CD4-positive, alpha-beta memory T cell (primary cell): Measurements from ENCODE around the gene SPACDR. TPM values are rescaled to one million over a fixed set of nuclear protein-coding genes. Genes with fewer than 3 reads are reported as not detected.

Experiments
- CTCF ChIA-PET: fragments of 350-600 bp; sonication (Branson Sonifier 250); formaldehyde crosslinking; loops from one replicate; lab custom pipeline; 2021; ENCODE audit warnings: inconsistent platforms; ENCODE audit not compliant: partially characterized antibody; lab: Charles Lee
- POLR2A ChIA-PET: fragments of 350-600 bp; sonication (Branson Sonifier 250); formaldehyde crosslinking; loops from one replicate; lab custom pipeline; 2021; ENCODE audit not compliant: partially characterized antibody; lab: Charles Lee
- DNase-seq, 5 donors: peaks; one replicate each; pipeline versions ENCODE4 v3.0.0 to v3.0.0-alpha.2; 2020 to 2022; ENCODE audit warnings: mixed read lengths in 1 of 5
- H3K27ac ChIP-seq: one replicate; pipeline ENCODE4 v1.7.0; 2013; ENCODE audit warnings: low read depth, low read length
- H3K27me3 ChIP-seq: 2 replicates; pipeline ENCODE4 v1.7.0; 2013; ENCODE audit warnings: mild to moderate bottlenecking, low read length, moderate library complexity; ENCODE audit not compliant: insufficient read depth
- H3K36me3 ChIP-seq: 2 replicates; pipeline ENCODE4 v1.7.0; 2013; ENCODE audit warnings: mild to moderate bottlenecking, low read length, moderate library complexity; ENCODE audit not compliant: insufficient read depth
- H3K4me1 ChIP-seq: 2 replicates; pipeline ENCODE4 v1.7.0; 2013; ENCODE audit warnings: mild to moderate bottlenecking, low read length, moderate library complexity; ENCODE audit not compliant: insufficient read depth
- H3K4me3 ChIP-seq, 2 donors: one replicate each; pipeline ENCODE4 v1.7.0; 2013; ENCODE audit warnings: low read length in 2 of 2, mild to moderate bottlenecking in 1 of 2
- H3K9me3 ChIP-seq, 2 donors: one replicate each; pipeline ENCODE4 v1.7.0; 2013; ENCODE audit warnings: low read length in 2 of 2, control low read depth in 1 of 2; ENCODE audit not compliant: control insufficient read depth in 1 of 2
- H3K27ac Mint-ChIP-seq, 7 donors: one replicate each; pipeline ENCODE4 v1.8.0; 2020 to 2021; ENCODE audit warnings: mixed read lengths in 7 of 7, mild to moderate bottlenecking in 6 of 7, inconsistent platforms in 3 of 7, moderate library complexity in 3 of 7
- H3K27me3 Mint-ChIP-seq, 2 donors: one replicate each; pipeline ENCODE4 v1.8.0; 2020 to 2021; ENCODE audit warnings: mixed read lengths in 2 of 2
- H3K36me3 Mint-ChIP-seq, 2 donors: one replicate each; pipeline ENCODE4 v1.8.0; 2020 to 2021; ENCODE audit warnings: mixed read lengths in 2 of 2, inconsistent platforms in 1 of 2, mild to moderate bottlenecking in 1 of 2
- H3K4me1 Mint-ChIP-seq, 4 donors: one replicate each; pipeline ENCODE4 v1.8.0; 2020 to 2021; ENCODE audit warnings: mixed read lengths in 4 of 4, mild to moderate bottlenecking in 1 of 4
- H3K4me3 Mint-ChIP-seq, 8 donors: one replicate each; pipeline ENCODE4 v1.8.0; 2020 to 2021; ENCODE audit warnings: mixed read lengths in 8 of 8, mild to moderate bottlenecking in 7 of 8, moderate library complexity in 6 of 8, inconsistent platforms in 3 of 8
- H3K9me3 Mint-ChIP-seq, 8 donors: one replicate each; pipeline ENCODE4 v1.8.0; 2020 to 2021; ENCODE audit warnings: mixed read lengths in 8 of 8, mild to moderate bottlenecking in 5 of 8, inconsistent platforms in 3 of 8, moderate library complexity in 1 of 8
- intact Hi-C: fragments of 100-400 bp; cut with micrococcal nuclease; formaldehyde crosslinking; loops from one replicate; pipeline ENCODE4 v1.15.1; 2023
- polyA plus RNA-seq, 2 donors: library from polyadenylated mRNA; unstranded; fragments of 300-500 nt; fragmentation: Illumina TruSeq; gene quantifications; one replicate each; pipeline ENCODE4 v1.2.3, GENCODE V29; 2021
- total RNA-seq, 2 experiments: library from RNA; stranded (reverse); gene quantifications; one replicate each; pipeline ENCODE4 v1.2.3, GENCODE V29; 2021

Gene SPACDR, protein sequence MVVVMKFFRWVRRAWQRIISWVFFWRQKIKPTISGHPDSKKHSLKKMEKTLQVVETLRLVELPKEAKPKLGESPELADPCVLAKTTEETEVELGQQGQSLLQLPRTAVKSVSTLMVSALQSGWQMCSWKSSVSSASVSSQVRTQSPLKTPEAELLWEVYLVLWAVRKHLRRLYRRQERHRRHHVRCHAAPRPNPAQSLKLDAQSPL
- total RNA-seq, result 1 to 10 TPM; 4.6 to 5.7 TPM
- polyA plus RNA-seq, result under 1 TPM; 0.26 to 0.34 TPM

DNA sequence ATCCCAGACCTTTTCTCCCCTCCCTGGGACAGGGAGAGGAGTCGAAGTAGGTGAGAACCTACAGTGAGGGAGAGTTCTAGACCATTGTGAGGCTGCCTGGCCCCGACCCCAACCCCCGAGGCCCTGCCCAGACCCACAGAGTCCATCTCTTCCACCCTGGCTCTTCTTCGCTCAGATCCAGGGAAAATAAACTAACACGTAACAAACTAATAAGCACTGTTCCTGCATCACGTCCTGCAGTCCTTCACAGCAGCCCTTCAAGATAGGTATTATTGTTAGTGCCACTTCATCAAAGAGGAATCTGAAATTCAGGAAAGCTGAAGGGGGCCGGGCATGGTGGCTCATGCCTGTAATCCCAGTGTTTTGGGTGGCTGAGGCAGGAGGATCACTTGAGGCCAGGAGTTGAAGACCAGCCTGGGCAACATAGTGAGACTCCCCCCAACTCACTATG is at the start of gene SPACDR:
Gene SPACDR (minus strand): TSS at position 51 of the 451 bp plus-strand sequence. CDS start 235 bp downstream, outside the sequence.
- Mint-ChIP-seq H3K9me3 (no peaks in the 10 kb centered on the region), H3K4me3 (no peak within 1 kb of the TSS), H3K27me3 (no peaks in the 10 kb centered on the region), H3K27ac (peak within 1 kb of the TSS in 5 of 7 donors; percentile 26 to 85 (median 70)), H3K36me3 (peaks cover 16 to 30% of the 10 kb centered on the region in 2 donors), H3K4me1 (peaks cover 2 to 14% (median 3%) of the 10 kb centered on the region in 4 donors)
- Histone ChIP-seq H3K4me3 (no peak within 1 kb of the TSS), H3K27ac (no peak within 1 kb of the TSS), H3K36me3 (peaks cover 12% of the 10 kb centered on the region), H3K4me1 (peaks cover 4% of the 10 kb centered on the region), H3K27me3 (no peaks in the 10 kb centered on the region), H3K9me3 (no peaks in the 10 kb centered on the region)
- CTCF ChIA-PET, result interaction anchor here (0.7 to 2.4 kb wide), 4 partner anchors 18 to 100 kb away, joined by 3 to 11 read pairs (median 5); no protein-coding TSS in a partner anchor
- DNase-seq, result peak in 1 of 5 donors; percentile 9
- POLR2A ChIA-PET, result interaction anchor here (0.9 to 1.9 kb wide), 3 partner anchors 9 to 104 kb away, joined by 3 to 6 read pairs (median 5); partner anchors contain the start of gene TSC22D4
- intact Hi-C loops, result no loop called here

DNA sequence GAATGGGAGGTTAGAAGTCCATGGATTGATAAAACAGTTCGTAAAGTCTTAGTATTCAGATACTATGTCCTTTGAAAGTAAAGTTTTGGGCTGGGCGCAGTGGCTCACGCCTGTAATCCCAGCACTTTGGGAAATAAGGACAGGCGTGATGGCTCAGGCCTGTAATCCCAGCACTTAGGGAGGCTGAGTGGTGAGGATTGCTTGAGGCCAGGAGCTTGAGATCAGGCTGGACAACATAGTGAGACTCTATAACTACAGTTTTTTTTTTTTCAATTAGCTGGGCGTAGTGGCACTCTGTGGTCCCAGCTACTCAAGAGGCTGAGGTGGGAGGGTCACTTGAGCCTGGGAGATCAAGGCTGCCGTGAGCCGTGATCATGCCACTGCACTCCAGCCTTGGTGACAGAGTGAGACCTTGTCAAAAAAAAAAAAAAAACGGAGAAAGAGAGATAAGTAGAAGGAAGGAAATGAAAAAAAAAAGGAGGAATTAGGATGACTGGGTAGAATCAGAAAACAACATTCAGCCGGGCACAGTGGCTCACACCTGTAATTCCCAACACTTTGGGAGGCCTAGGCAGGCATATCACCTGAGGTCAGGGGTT is 49.3 kb upstream of the SPACDR start:
- H3K9me3 Mint-ChIP-seq, result no peaks in the 10 kb centered on the region
- ChIA-PET CTCF (interaction anchor here (0.7 to 1.2 kb wide), 3 partner anchors 31 to 52 kb away, joined by 3 to 7 read pairs (median 4); no protein-coding TSS in a partner anchor), POLR2A (no interaction called here)
- H3K27me3 ChIP-seq, result no peaks in the 10 kb centered on the region
- no peaks in the 10 kb centered on the region for H3K36me3 ChIP-seq
- H3K27ac Mint-ChIP-seq, result peak overlapping the region in 1 of 7 donors; percentile 12
- DNase-seq, result no peak
- peaks cover 20 to 41% (median 29%) of the 10 kb centered on the region in 4 donors for H3K4me1 Mint-ChIP-seq
- no peaks in the 10 kb centered on the region for H3K27me3 Mint-ChIP-seq
- H3K4me1 ChIP-seq, result peaks cover 30% of the 10 kb centered on the region
- no peak overlapping the region for H3K4me3 ChIP-seq
- intact Hi-C loops, result no loop called here
- no peaks in the 10 kb centered on the region for H3K36me3 Mint-ChIP-seq
- no peak overlapping the region for H3K4me3 Mint-ChIP-seq
- H3K9me3 ChIP-seq, result no peaks in the 10 kb centered on the region
- no peak overlapping the region for H3K27ac ChIP-seq

DNA sequence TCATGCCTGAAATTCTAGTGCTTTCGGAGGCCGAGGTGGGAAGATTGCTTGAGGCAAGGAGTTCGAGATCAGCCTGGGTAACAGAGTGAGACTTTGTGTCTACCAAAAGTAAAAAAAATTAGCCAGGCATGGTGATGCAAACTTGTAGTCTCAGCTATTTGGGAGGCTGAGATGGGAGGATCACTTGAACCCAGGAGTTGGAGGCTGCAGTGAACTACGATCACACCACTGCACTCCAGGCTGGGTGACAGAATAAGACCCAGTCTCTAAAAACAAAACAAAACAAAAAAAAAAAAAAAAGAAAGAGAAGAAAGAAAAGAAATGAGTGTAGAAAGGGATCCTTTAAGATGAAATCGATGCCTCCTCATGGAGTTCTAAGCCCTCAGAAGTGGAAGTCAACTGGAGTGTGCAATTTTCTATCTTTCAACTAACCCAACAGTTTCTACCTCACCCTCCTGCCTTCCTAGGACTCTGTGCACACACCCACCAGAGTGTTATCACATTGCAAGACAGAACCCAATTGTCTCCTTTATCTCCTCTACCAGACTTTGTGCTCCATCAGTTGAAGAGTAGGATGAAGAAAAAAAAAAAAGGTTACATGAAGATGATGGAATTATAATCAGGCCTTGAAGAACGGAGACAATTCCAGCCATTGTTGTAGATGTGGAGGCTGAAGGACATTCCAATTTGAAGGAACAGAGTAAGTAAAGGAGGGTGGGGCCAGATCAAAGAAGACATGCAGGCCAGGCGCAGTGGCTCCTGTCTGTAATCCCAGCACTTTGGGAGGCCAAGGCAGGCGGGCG is 46.6 kb upstream of the SPACDR start:
- H3K27ac Mint-ChIP-seq, result no peak overlapping the region
- intact Hi-C loops, result no loop called here
- Histone ChIP-seq H3K27ac (no peak overlapping the region), H3K36me3 (no peaks in the 10 kb centered on the region), H3K9me3 (no peaks in the 10 kb centered on the region), H3K4me1 (peaks cover 9% of the 10 kb centered on the region), H3K4me3 (no peak overlapping the region), H3K27me3 (no peaks in the 10 kb centered on the region)
- ChIA-PET POLR2A (interaction anchor here (0.8 kb wide), 1 partner anchor 17 kb away, joined by 3 read pairs; no protein-coding TSS in a partner anchor), CTCF (interaction anchor here (1.4 kb wide), 1 partner anchor 49 kb away, joined by 4 read pairs; no protein-coding TSS in a partner anchor)
- peaks cover 0 to 2% of the 10 kb centered on the region in 2 donors for H3K27me3 Mint-ChIP-seq
- DNase-seq, result no peak
- H3K4me1 Mint-ChIP-seq, result peaks cover 11 to 20% (median 13%) of the 10 kb centered on the region in 4 donors
- no peaks in the 10 kb centered on the region for H3K9me3 Mint-ChIP-seq
- no peaks in the 10 kb centered on the region for H3K36me3 Mint-ChIP-seq
- H3K4me3 Mint-ChIP-seq, result no peak overlapping the region

DNA sequence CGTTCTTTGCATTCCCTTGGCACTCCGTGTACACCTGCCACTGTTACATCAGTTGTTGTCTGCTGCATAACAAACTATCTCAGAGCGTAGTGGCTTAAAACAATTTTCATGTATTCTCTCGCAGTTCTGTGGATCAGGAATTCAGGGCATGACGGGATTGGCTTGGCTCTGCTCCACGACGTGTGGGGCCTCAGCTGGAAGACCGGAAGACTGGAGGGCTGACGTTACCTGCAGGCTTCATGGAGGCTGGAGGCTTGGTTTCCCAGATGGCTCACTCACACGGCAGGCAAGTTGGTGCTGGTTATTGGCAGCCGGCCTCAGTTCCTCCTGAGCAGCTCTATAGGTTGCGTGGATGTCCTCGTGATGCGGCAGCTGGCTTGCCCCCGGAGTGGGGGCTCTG is 45.2 kb upstream of the SPACDR start:
- Histone ChIP-seq H3K4me1 (no peaks in the 10 kb centered on the region), H3K27me3 (no peaks in the 10 kb centered on the region), H3K27ac (no peak overlapping the region), H3K4me3 (no peak overlapping the region), H3K9me3 (no peaks in the 10 kb centered on the region), H3K36me3 (no peaks in the 10 kb centered on the region)
- peaks cover 0 to 2% of the 10 kb centered on the region in 2 donors for H3K27me3 Mint-ChIP-seq
- ChIA-PET CTCF (interaction anchor here (1.0 kb wide), 2 partner anchors 10 to 12 kb away, joined by 3 read pairs; no protein-coding TSS in a partner anchor), POLR2A (interaction anchor here (1.3 kb wide), 1 partner anchor 36 kb away, joined by 3 read pairs; no protein-coding TSS in a partner anchor)
- no peak overlapping the region for H3K4me3 Mint-ChIP-seq
- intact Hi-C loops, result no loop called here
- no peaks in the 10 kb centered on the region for H3K36me3 Mint-ChIP-seq
- peaks cover 3 to 12% (median 6%) of the 10 kb centered on the region in 4 donors for H3K4me1 Mint-ChIP-seq
- DNase-seq, result no peak
- H3K27ac Mint-ChIP-seq, result no peak overlapping the region
- H3K9me3 Mint-ChIP-seq, result no peaks in the 10 kb centered on the region

DNA sequence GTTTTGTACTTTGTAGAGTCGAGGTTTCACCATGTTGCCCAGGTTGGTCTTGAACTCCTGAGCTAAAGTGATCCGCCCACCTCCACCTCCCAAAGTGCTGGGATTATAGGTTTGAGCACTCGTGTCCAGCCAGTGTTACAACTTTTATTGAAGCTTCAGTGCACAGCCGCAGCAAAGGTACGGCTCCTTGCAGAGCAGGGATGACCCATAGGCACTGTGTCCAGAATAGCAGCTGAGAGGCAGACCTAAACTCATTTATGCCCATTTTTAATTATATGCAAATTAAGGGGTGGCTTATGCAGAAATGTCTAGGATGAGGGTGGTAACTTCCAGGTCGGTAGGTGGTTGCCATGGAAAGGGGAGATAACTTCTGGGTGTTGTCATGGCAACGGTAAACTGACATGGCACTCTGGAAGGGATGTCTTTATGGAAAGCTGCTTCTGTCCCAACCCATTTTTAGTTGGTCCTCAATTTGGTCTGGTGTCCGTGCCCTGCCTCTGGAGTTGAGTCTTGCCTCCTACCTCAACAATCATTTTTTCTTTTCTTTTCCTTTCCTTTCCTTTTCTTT is 42.4 kb upstream of the SPACDR start:
- H3K27ac Mint-ChIP-seq, result no peak overlapping the region
- Histone ChIP-seq H3K27me3 (no peaks in the 10 kb centered on the region), H3K36me3 (no peaks in the 10 kb centered on the region), H3K27ac (no peak overlapping the region), H3K4me3 (no peak overlapping the region), H3K4me1 (no peaks in the 10 kb centered on the region), H3K9me3 (no peaks in the 10 kb centered on the region)
- DNase-seq, result no peak
- no peaks in the 10 kb centered on the region for H3K36me3 Mint-ChIP-seq
- H3K4me1 Mint-ChIP-seq, result peaks cover 0 to 5% (median 2%) of the 10 kb centered on the region in 4 donors
- H3K4me3 Mint-ChIP-seq, result no peak overlapping the region
- POLR2A ChIA-PET, result interaction anchor here (0.8 to 1.6 kb wide), 2 partner anchors 10 to 11 kb away, joined by 3 to 5 read pairs; no protein-coding TSS in a partner anchor
- peaks cover 0 to 2% of the 10 kb centered on the region in 2 donors for H3K27me3 Mint-ChIP-seq
- CTCF ChIA-PET, result interaction anchor here (0.7 to 1.7 kb wide), 5 partner anchors 10 to 59 kb away, joined by 3 to 4 read pairs (median 3); no protein-coding TSS in a partner anchor
- intact Hi-C loops, result no loop called here
- no peaks in the 10 kb centered on the region for H3K9me3 Mint-ChIP-seq

DNA sequence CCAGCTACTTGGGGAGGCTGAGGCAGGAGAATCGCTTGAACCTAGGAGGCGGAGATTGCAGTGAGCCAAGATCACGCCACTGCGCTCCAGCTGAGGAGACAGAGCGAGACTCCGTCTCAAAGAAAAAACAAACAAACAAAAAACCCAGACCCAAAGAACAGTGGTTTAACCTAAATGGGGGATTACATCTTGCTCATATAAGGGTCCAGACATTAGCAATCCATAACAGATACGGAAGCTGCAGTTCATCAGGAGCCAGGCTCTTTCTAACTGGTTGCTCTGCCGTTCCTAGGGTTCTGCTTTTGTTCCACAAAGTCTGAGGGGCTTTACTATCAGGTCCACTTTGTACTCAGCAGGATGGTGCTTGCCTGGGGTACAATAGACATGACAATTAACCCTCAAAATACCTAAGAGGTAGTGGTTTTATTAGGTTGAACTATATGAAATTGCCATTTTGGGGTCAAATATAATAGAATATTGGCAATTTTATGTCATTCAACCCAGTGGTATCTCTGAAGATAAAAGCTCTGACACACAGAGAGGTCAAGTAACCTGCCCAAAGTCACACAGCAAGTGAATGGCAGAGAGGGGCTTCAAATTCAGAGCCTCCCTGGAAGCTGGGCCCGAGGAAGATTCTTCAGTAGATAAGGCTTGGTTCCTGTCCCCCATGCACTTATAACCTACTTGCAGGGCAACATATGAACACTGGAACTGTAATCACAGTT is 41.0 kb upstream of the SPACDR start:
- H3K4me1 Mint-ChIP-seq, result peaks cover 0 to 3% (median under 1%) of the 10 kb centered on the region in 4 donors
- no peaks in the 10 kb centered on the region for H3K9me3 ChIP-seq
- ChIA-PET CTCF (interaction anchor here (0.8 to 1.7 kb wide), 2 partner anchors 11 to 200 kb away, joined by 3 read pairs; no protein-coding TSS in a partner anchor), POLR2A (no interaction called here)
- no peaks in the 10 kb centered on the region for H3K9me3 Mint-ChIP-seq
- no peaks in the 10 kb centered on the region for H3K36me3 ChIP-seq
- H3K27me3 Mint-ChIP-seq, result peaks cover 0 to 2% of the 10 kb centered on the region in 2 donors
- intact Hi-C loops, result no loop called here
- DNase-seq, result no peak
- H3K4me3 ChIP-seq, result no peak overlapping the region
- no peak overlapping the region for H3K4me3 Mint-ChIP-seq
- H3K27ac Mint-ChIP-seq, result no peak overlapping the region
- no peaks in the 10 kb centered on the region for H3K27me3 ChIP-seq
- no peaks in the 10 kb centered on the region for H3K4me1 ChIP-seq
- H3K27ac ChIP-seq, result no peak overlapping the region
- no peaks in the 10 kb centered on the region for H3K36me3 Mint-ChIP-seq
